Breast epithelium (tissue), 3 donors: Measurements from ENCODE around the gene RFX1.

Experiments used
- CTCF ChIP-seq, 3 donors: fragments of 450-650 bp; IDR thresholded peaks; one replicate each; pipeline ENCODE4 v1.5.1; 2016 to 2017; ENCODE audit warnings: antibody characterized with exemption in 3 of 3, mild to moderate bottlenecking in 3 of 3, moderate library complexity in 3 of 3
- POLR2A ChIP-seq: fragments of 450-650 bp; IDR thresholded peaks from one replicate; pipeline ENCODE4 v1.6.1; 2016; ENCODE audit warnings: antibody characterized with exemption, mild to moderate bottlenecking, moderate library complexity
- POLR2AphosphoS5 ChIP-seq, 3 donors: sonication (generic); formaldehyde crosslinking; IDR thresholded peaks; one replicate each; pipeline ENCODE4 v1.6.1; 2017; ENCODE audit warnings: antibody characterized with exemption in 3 of 3

- TF ChIP-seq CTCF (IDR thresholded peaks at IDR 0.05) (no peak), POLR2A (no peak), POLR2AphosphoS5 (IDR thresholded peaks at IDR 0.05) (no peak)
Observed at GRCh38 chr19:13993590-13994300, 12.4 kb downstream of the RFX1 start.
